Transverse colon (tissue), 3 donors: ENCODE results near the gene PLA2G15.

ENCODE experiments used
- POLR2A ChIP-seq: fragments of 450-650 bp; IDR thresholded peaks from one replicate; pipeline ENCODE4 v1.6.1; 2016; ENCODE audit warnings: antibody characterized with exemption, mild to moderate bottlenecking, moderate library complexity
- POLR2AphosphoS5 ChIP-seq, 3 donors: sonication (generic); formaldehyde crosslinking; IDR thresholded peaks; one replicate each; pipeline ENCODE4 v1.6.1; 2016; ENCODE audit warnings: antibody characterized with exemption in 3 of 3

- TF ChIP-seq POLR2AphosphoS5 (IDR thresholded peaks at IDR 0.05) (no peak), POLR2A (no peak)
Observed at GRCh38 chr16:68282064-68282452, 36.9 kb downstream of the PLA2G15 start.
